Measurements from ENCODE around the gene SULF2.
A peak's percentile ranks its signal among the peaks of the same experiment; 100 is the strongest.

GRCh38 chr20:47642118-47642517 lies 143.2 kb downstream of the SULF2 start:
- no peak for TF ChIP-seq ETV6 (IDR thresholded peaks at IDR 0.05; ENCODE audit: borderline replicate concordance in 1 of 2, low read depth in 2 of 2, low read length in 1 of 2)
- TF ChIP-seq ETV6 (CRISPR knock-in tag; IDR thresholded peaks at IDR 0.05; ENCODE audit: borderline replicate concordance): no peak
- TF ChIP-seq MYC (IDR thresholded peaks at IDR 0.05; ENCODE audit: low read depth, low read length): no peak
- TF ChIP-seq MYC (CRISPR knock-in tag; IDR thresholded peaks at IDR 0.05; ENCODE audit: borderline replicate concordance, low read depth): no peak
- no peak for TF ChIP-seq EP300 (IDR thresholded peaks at IDR 0.05; ENCODE audit: low read length)
- TF ChIP-seq, protein P1, sequence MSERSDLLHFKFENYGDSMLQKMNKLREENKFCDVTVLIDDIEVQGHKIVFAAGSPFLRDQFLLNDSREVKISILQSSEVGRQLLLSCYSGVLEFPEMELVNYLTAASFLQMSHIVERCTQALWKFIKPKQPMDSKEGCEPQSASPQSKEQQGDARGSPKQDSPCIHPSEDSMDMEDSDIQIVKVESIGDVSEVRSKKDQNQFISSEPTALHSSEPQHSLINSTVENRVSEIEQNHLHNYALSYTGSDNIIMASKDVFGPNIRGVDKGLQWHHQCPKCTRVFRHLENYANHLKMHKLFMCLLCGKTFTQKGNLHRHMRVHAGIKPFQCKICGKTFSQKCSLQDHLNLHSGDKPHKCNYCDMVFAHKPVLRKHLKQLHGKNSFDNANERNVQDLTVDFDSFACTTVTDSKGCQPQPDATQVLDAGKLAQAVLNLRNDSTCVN (CRISPR knock-in tag; IDR thresholded peaks at IDR 0.05): no peak
- TF ChIP-seq GTF2F1 (IDR thresholded peaks at IDR 0.05; ENCODE audit: low read depth, low read length): no peak
- no peak for TF ChIP-seq CHD1 (IDR thresholded peaks at IDR 0.05; ENCODE audit: low read length)
- no peak for TF ChIP-seq JUN (IDR thresholded peaks at IDR 0.05; ENCODE audit: borderline replicate concordance, low read depth, low read length)
- no peak for TF ChIP-seq JUN (CRISPR knock-in tag; IDR thresholded peaks at IDR 0.05; ENCODE audit: borderline replicate concordance)
- TF ChIP-seq, protein P2, sequence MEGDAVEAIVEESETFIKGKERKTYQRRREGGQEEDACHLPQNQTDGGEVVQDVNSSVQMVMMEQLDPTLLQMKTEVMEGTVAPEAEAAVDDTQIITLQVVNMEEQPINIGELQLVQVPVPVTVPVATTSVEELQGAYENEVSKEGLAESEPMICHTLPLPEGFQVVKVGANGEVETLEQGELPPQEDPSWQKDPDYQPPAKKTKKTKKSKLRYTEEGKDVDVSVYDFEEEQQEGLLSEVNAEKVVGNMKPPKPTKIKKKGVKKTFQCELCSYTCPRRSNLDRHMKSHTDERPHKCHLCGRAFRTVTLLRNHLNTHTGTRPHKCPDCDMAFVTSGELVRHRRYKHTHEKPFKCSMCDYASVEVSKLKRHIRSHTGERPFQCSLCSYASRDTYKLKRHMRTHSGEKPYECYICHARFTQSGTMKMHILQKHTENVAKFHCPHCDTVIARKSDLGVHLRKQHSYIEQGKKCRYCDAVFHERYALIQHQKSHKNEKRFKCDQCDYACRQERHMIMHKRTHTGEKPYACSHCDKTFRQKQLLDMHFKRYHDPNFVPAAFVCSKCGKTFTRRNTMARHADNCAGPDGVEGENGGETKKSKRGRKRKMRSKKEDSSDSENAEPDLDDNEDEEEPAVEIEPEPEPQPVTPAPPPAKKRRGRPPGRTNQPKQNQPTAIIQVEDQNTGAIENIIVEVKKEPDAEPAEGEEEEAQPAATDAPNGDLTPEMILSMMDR (IDR thresholded peaks at IDR 0.05 in 2 of 3, conservative IDR thresholded peaks at IDR 0.05 in 1 of 3; ENCODE audit: insufficient read depth in 2 of 3, low read depth in 1 of 3, low read length in 3 of 3): no peak
- TF ChIP-seq ZBTB34 (CRISPR knock-in tag; IDR thresholded peaks at IDR 0.05): no peak
- TF ChIP-seq, protein P3, sequence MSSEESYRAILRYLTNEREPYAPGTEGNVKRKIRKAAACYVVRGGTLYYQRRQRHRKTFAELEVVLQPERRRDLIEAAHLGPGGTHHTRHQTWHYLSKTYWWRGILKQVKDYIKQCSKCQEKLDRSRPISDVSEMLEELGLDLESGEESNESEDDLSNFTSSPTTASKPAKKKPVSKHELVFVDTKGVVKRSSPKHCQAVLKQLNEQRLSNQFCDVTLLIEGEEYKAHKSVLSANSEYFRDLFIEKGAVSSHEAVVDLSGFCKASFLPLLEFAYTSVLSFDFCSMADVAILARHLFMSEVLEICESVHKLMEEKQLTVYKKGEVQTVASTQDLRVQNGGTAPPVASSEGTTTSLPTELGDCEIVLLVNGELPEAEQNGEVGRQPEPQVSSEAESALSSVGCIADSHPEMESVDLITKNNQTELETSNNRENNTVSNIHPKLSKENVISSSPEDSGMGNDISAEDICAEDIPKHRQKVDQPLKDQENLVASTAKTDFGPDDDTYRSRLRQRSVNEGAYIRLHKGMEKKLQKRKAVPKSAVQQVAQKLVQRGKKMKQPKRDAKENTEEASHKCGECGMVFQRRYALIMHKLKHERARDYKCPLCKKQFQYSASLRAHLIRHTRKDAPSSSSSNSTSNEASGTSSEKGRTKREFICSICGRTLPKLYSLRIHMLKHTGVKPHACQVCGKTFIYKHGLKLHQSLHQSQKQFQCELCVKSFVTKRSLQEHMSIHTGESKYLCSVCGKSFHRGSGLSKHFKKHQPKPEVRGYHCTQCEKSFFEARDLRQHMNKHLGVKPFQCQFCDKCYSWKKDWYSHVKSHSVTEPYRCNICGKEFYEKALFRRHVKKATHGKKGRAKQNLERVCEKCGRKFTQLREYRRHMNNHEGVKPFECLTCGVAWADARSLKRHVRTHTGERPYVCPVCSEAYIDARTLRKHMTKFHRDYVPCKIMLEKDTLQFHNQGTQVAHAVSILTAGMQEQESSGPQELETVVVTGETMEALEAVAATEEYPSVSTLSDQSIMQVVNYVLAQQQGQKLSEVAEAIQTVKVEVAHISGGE (CRISPR knock-in tag; IDR thresholded peaks at IDR 0.05): peak in 1 of 3 experiments; percentile 61; a peak in 2 of 6 replicates
- no peak for TF ChIP-seq TAF1 (IDR thresholded peaks at IDR 0.05; ENCODE audit: control insufficient read depth, extremely low read depth, insufficient read depth, low read length, severe bottlenecking)
